Smooth muscle cell (in vitro differentiated cells): ENCODE data around the gene TMEM116. TPM values are rescaled to one million over a fixed set of nuclear protein-coding genes. Genes with fewer than 3 reads are reported as not detected.

Experiments used
- DNase-seq: peaks from one replicate; lab custom pipeline; 2025; ENCODE audit not compliant: unreplicated experiment; lab: John Stamatoyannopoulos, UW
- H2AFZ ChIP-seq: fragments of 200-600 bp; sonication (generic); 2 replicates; pipeline ENCODE4 v1.6.0; 2016; ENCODE audit warnings: antibody characterized with exemption, low read depth, mild to moderate bottlenecking
- H3F3A ChIP-seq: fragments of 200-600 bp; sonication (generic); 2 replicates; pipeline ENCODE4 v1.6.0; 2017; ENCODE audit warnings: antibody characterized with exemption, low read depth
- H3K27ac ChIP-seq: fragments of 200-600 bp; sonication (generic); 2 replicates; pipeline ENCODE4 v1.5.1; 2016; ENCODE audit warnings: low read depth, mild to moderate bottlenecking
- H3K27me3 ChIP-seq: fragments of 200-600 bp; sonication (generic); 2 replicates; pipeline ENCODE4 v1.6.1; 2016; ENCODE audit warnings: low read depth, mild to moderate bottlenecking
- H3K36me3 ChIP-seq: fragments of 200-600 bp; sonication (generic); 2 replicates; pipeline ENCODE4 v1.5.1; 2016; ENCODE audit warnings: low read depth
- H3K4me1 ChIP-seq: fragments of 200-600 bp; sonication (generic); 2 replicates; pipeline ENCODE4 v1.5.1; 2016; ENCODE audit warnings: low read depth
- H3K4me2 ChIP-seq: fragments of 200-600 bp; sonication (generic); 2 replicates; pipeline ENCODE4 v1.6.0; 2016; ENCODE audit warnings: mild to moderate bottlenecking
- H3K4me3 ChIP-seq: fragments of 200-600 bp; sonication (generic); 2 replicates; pipeline ENCODE4 v1.5.1; 2016; ENCODE audit warnings: mild to moderate bottlenecking
- H3K79me2 ChIP-seq: fragments of 200-600 bp; sonication (generic); 2 replicates; pipeline ENCODE4 v1.6.0; 2016; ENCODE audit warnings: low read depth, mild to moderate bottlenecking
- H3K9ac ChIP-seq: fragments of 200-600 bp; sonication (generic); 2 replicates; pipeline ENCODE4 v1.6.0; 2016; ENCODE audit warnings: low read depth
- H3K9me3 ChIP-seq: fragments of 200-600 bp; sonication (generic); replicated peaks from 2 replicates; pipeline ENCODE4 v1.5.1; 2016; ENCODE audit warnings: low read depth
- H4K20me1 ChIP-seq: fragments of 200-600 bp; sonication (generic); 2 replicates; pipeline ENCODE4 v1.6.0; 2016; ENCODE audit warnings: low read depth
- WGBS: methylation state at CpG from one replicate; pipeline ENCODE4 v1.1.7; 2016; ENCODE audit warnings: low lambda C conversion rate; 5-methylcytosine and 5-hydroxymethylcytosine counted together
- polyA plus RNA-seq: library from polyadenylated mRNA; unstranded; fragments of >200 nt; fragmentation: Nextera tagmentation; extraction: Ambion mirVana; gene quantifications from 2 replicates; pipeline ENCODE4 v1.2.1, GENCODE V29; 2016
- total RNA-seq: library from RNA; depleted of rRNA; stranded (reverse); fragments of >200 nt; gene quantifications from 2 replicates; pipeline ENCODE4 v1.2.3, GENCODE V29; 2014
- TF ChIP-seq, protein P1 (sequence below): fragments of 200-600 bp; sonication (generic); IDR thresholded peaks from 2 replicates; pipeline ENCODE4 v1.5.1; 2017; ENCODE audit warnings: borderline replicate concordance, mild to moderate bottlenecking, antibody characterized with exemption; ENCODE audit not compliant: insufficient read depth, poor library complexity, severe bottlenecking

The TMEM116 gene
- total and polyA plus RNA-seq, 2 experiments from 2014 or later, result 5.7 to 9.7 TPM

DNA sequence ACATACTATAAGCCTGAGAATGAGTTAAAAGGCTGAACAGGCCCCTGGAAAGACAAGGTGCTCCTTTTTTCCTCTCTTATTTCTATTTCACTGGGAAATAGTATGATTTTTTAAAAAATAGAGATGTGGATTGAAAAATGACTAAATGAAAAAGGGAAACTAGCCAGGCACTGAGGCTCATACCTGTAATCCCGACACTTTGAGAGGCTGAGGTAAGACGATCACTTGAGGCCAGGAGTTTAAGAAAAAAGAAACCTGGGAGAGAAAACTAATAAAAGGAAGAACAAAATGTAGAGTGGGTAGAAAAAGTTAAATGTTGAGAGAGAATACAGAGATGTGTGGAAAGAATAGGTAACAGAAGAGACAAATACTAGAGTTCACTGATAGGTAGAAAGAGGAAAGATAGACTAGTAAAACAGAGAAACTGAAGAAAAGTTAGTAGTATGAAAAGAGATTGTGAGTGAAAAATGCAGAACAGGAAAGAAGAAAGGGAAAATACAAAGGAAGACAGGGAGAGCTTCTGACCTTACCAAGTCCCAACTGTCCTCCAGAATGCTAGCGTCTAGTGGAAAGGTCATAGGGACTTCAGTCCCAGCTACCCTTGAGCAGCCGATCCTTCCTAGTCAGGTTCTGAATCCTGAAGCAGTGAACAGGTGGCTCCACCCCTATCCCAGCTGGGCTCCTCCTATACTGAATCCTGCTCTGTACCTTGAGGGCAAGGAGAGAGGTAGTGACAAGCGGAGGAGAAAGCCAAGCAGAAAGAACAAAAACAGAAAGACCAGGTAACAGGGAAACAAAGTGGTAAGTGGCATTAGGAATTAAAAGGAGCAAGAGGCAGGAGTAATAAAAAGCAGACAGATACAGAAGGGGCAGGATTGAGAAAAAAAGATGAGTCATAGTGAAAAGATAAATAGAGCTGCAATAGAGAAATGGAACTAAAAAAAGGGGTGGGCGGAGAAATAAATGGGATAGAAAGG, 7.3 kb downstream of the TMEM116 start:
- Histone ChIP-seq H2AFZ (no peak overlapping the region), H3K27me3 (no peaks in the 10 kb centered on the region)
- TF ChIP-seq, protein P1, sequence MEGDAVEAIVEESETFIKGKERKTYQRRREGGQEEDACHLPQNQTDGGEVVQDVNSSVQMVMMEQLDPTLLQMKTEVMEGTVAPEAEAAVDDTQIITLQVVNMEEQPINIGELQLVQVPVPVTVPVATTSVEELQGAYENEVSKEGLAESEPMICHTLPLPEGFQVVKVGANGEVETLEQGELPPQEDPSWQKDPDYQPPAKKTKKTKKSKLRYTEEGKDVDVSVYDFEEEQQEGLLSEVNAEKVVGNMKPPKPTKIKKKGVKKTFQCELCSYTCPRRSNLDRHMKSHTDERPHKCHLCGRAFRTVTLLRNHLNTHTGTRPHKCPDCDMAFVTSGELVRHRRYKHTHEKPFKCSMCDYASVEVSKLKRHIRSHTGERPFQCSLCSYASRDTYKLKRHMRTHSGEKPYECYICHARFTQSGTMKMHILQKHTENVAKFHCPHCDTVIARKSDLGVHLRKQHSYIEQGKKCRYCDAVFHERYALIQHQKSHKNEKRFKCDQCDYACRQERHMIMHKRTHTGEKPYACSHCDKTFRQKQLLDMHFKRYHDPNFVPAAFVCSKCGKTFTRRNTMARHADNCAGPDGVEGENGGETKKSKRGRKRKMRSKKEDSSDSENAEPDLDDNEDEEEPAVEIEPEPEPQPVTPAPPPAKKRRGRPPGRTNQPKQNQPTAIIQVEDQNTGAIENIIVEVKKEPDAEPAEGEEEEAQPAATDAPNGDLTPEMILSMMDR, result no peak

GRCh38 chr12:112004041-112004440, 8.9 kb downstream of the TMEM116 start:
- no peak for DNase-seq
- Histone ChIP-seq H3K4me2 (no peak overlapping the region), H3K4me1 (no peaks in the 10 kb centered on the region), H3K27ac (no peak overlapping the region), H3F3A (no peaks in the 10 kb centered on the region), H4K20me1 (no peaks in the 10 kb centered on the region), H3K79me2 (no peaks in the 10 kb centered on the region), H2AFZ (no peak overlapping the region), H3K9me3 (no peaks in the 10 kb centered on the region), H3K27me3 (no peaks in the 10 kb centered on the region), H3K36me3 (no peaks in the 10 kb centered on the region), H3K4me3 (no peak overlapping the region), H3K9ac (no peak overlapping the region)
- TF ChIP-seq, protein P1, result no peak
- 96% methylated on average over 3 of the region's 3 CpGs for WGBS

More for the DNA sequence above, 7.3 kb downstream of the TMEM116 start:
- H3K4me1 ChIP-seq, result no peaks in the 10 kb centered on the region
- no peak overlapping the region for H3K4me3 ChIP-seq
- H3K79me2 ChIP-seq, result no peaks in the 10 kb centered on the region
- no peak for DNase-seq
- H3K9me3 ChIP-seq, result no peaks in the 10 kb centered on the region
- no peak overlapping the region for H3K27ac ChIP-seq
- no peak overlapping the region for H3K9ac ChIP-seq
- no peaks in the 10 kb centered on the region for H3F3A ChIP-seq
- H3K36me3 ChIP-seq, result no peaks in the 10 kb centered on the region
- no peaks in the 10 kb centered on the region for H4K20me1 ChIP-seq
- H3K4me2 ChIP-seq, result peak overlapping the region; percentile 63
- 64% methylated on average over 6 of the region's 6 CpGs for WGBS

- TF ChIP-seq, protein P1, result no peak
- no peaks in the 10 kb centered on the region for H3K9me3 ChIP-seq
- no peak overlapping the region for H3K27ac ChIP-seq
- H3K4me3 ChIP-seq, result no peak overlapping the region
- no peaks in the 10 kb centered on the region for H3K36me3 ChIP-seq
- no peaks in the 10 kb centered on the region for H3K27me3 ChIP-seq
- no peaks in the 10 kb centered on the region for H4K20me1 ChIP-seq
- no peaks in the 10 kb centered on the region for H3F3A ChIP-seq
- no peaks in the 10 kb centered on the region for H3K4me1 ChIP-seq
- no peak overlapping the region for H2AFZ ChIP-seq
- no peak overlapping the region for H3K4me2 ChIP-seq
- DNase-seq, result no peak
- no peak overlapping the region for H3K9ac ChIP-seq
- H3K79me2 ChIP-seq, result no peaks in the 10 kb centered on the region
Observed at GRCh38 chr12:112001576-112001975, 11.4 kb downstream of the TMEM116 start.
